Coronary artery (tissue), 2 donors: ENCODE results near the gene GFI1B.
"Not testable (repeated sequence)": the region's sequence is repeated elsewhere in the genome, so short reads cannot be mapped to it uniquely, and the experiment has no call there.

Source experiments
- DNase-seq: peaks from one replicate; pipeline ENCODE4 v3.0.0-alpha.2; 2017; ENCODE audit warnings: low spot score
- H3K27ac ChIP-seq, 2 donors: fragments of 200-600 bp; sonication (generic); one replicate each; pipeline ENCODE4 v1.5.1; 2016 to 2019
- H3K4me3 ChIP-seq: fragments of 200-600 bp; sonication (generic); 2 replicates; pipeline ENCODE4 v1.5.1; 2016; ENCODE audit warnings: mild to moderate bottlenecking, moderate library complexity
- CTCF ChIP-seq: fragments of 200-600 bp; sonication (generic); IDR thresholded peaks from one replicate; pipeline ENCODE4 v1.5.1; 2019; ENCODE audit warnings: antibody characterized with exemption

GFI1B gene

GRCh38 chr9:133031130-133031422 lies 52.6 kb downstream of the GFI1B start:
- no peak for TF ChIP-seq CTCF

GRCh38 chr9:133031496-133031911 lies 53.0 kb downstream of the GFI1B start:
- TF ChIP-seq CTCF, result no peak
- Histone ChIP-seq H3K27ac (peak overlapping the region in 1 of 2 donors; percentile 64), H3K4me3 (peak overlapping the region; percentile 86)
- no peak for DNase-seq

More at GRCh38 chr9:133031130-133031422, 52.6 kb downstream of the GFI1B start:
- Histone ChIP-seq H3K27ac (peak overlapping the region; percentile 64 to 83), H3K4me3 (peak overlapping the region; percentile 86)
- DNase-seq, result no peak

- no peak for DNase-seq
- H3K4me3 ChIP-seq, result peak overlapping the region; percentile 86
- H3K27ac ChIP-seq, result no peak overlapping the region
- no peak for TF ChIP-seq CTCF
Observed at GRCh38 chr9:133032171-133032570, 53.7 kb downstream of the GFI1B start.

DNA sequence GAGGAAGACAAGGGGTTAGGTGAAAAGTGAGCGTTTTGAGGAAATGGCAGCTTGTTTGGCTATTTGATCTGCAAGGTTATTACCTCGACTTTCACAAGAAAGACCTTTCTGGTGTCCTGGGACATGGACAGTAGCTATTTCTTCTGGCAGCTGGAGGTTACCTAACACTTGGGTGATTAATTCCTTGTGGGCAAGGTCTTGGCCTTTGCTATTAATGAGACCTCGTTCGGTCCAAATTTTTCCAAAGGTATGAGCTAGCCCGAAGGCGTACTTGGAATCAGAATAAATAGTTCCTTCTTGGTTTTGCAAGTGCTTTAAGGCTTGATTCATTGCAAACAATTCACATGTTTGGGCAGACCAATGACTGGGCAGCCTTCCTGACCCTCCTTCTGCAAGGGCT lies 57.2 kb downstream of the GFI1B start:
- Histone ChIP-seq H3K4me3 (no peak overlapping the region), H3K27ac (no peak overlapping the region)
- DNase-seq, result no peak
- TF ChIP-seq CTCF, result no peak

- no peak for DNase-seq
Observed at GRCh38 chr9:133037775-133038515, 59.5 kb downstream of the GFI1B start.

GRCh38 chr9:133040892-133041479 lies 62.5 kb downstream of the GFI1B start:
- not testable (repeated sequence) for H3K4me3 ChIP-seq, DNase-seq, H3K27ac ChIP-seq
- peak; percentile 35 for TF ChIP-seq CTCF

More at GRCh38 chr9:133037775-133038515, 59.5 kb downstream of the GFI1B start:
- TF ChIP-seq CTCF, result no peak
- Histone ChIP-seq H3K27ac (no peak overlapping the region), H3K4me3 (no peak overlapping the region)
